GM12874 (cell line): ENCODE measurements around the gene AASDHPPT.

Experiments used
- CTCF ChIP-seq: IDR thresholded peaks from 2 replicates; pipeline ENCODE4 v1.5.1; 2011; ENCODE audit warnings: low read depth, mild to moderate bottlenecking, control low read depth, low read length, moderate library complexity; ENCODE audit not compliant: insufficient read depth

Gene AASDHPPT

GRCh38 chr11:106049727-106050476 is 27.6 kb upstream of the AASDHPPT start:
- no peak for TF ChIP-seq CTCF

- TF ChIP-seq CTCF: no peak
Observed at GRCh38 chr11:106051103-106051502, 26.4 kb upstream of the AASDHPPT start.

- TF ChIP-seq CTCF: no peak
Observed at GRCh38 chr11:106059617-106060016, 17.8 kb upstream of the AASDHPPT start.

- no peak for TF ChIP-seq CTCF
Observed at GRCh38 chr11:106061249-106061784, 16.1 kb upstream of the AASDHPPT start.

GRCh38 chr11:106061954-106062949 is 15.2 kb upstream of the AASDHPPT start:
- no peak for TF ChIP-seq CTCF

- no peak for TF ChIP-seq CTCF
Observed at GRCh38 chr11:106063009-106063408, 14.5 kb upstream of the AASDHPPT start.

- TF ChIP-seq CTCF: no peak
Observed at GRCh38 chr11:106070606-106071005, 6.9 kb upstream of the AASDHPPT start.
